Measurements from ENCODE around the gene PLEKHA6. TPM values are rescaled to one million over a fixed set of nuclear protein-coding genes. Genes with fewer than 3 reads are reported as not detected.
A peak's percentile ranks its signal among the peaks of the same experiment; 100 is the strongest.
"Not testable (repeated sequence)": the region's sequence is repeated elsewhere in the genome, so short reads cannot be mapped to it uniquely, and the experiment has no call there.

PLEKHA6 gene
- total and polyA plus RNA-seq, 5 experiments from 2014 or later, result 0.02 to 2.0 (median 1.2) TPM; not detected in 2

- Mint-ChIP-seq H3K4me1 (peaks cover 0 to 2% (median 0%) of the 10 kb centered on the region in 4 donors), H3K9me3 (peaks cover 0 to 4% (median 0%) of the 10 kb centered on the region in 9 donors), H3K36me3 (peaks cover 0 to 5% (median 0%) of the 10 kb centered on the region in 3 donors), H3K27ac (no peak overlapping the region), H3K27me3 (peaks cover 0 to 12% (median 0%) of the 10 kb centered on the region in 5 donors), H3K4me3 (no peak overlapping the region)
- no peak for DNase-seq
- POLR2A ChIA-PET, result no interaction called here
- ATAC-seq, result no peak
Observed at GRCh38 chr1:204240233-204240632, 119.5 kb downstream of the PLEKHA6 start.

GRCh38 chr1:204239401-204239800 lies 120.3 kb downstream of the PLEKHA6 start:
- H3K4me1 Mint-ChIP-seq, H3K27ac Mint-ChIP-seq, H3K9me3 Mint-ChIP-seq, H3K36me3 Mint-ChIP-seq, POLR2A ChIA-PET, DNase-seq, ATAC-seq, H3K4me3 Mint-ChIP-seq: not testable (repeated sequence)
- H3K27me3 Mint-ChIP-seq, result peaks cover 0 to 12% (median 0%) of the 10 kb centered on the region in 5 donors

GRCh38 chr1:204238520-204238919 lies 121.2 kb downstream of the PLEKHA6 start:
- H3K4me3 Mint-ChIP-seq, H3K27ac Mint-ChIP-seq, ATAC-seq: not testable (repeated sequence)

GRCh38 chr1:204237515-204237914 lies 122.2 kb downstream of the PLEKHA6 start:
- H3K4me1 Mint-ChIP-seq, H3K36me3 Mint-ChIP-seq, H3K9me3 Mint-ChIP-seq, H3K4me3 Mint-ChIP-seq, ATAC-seq, POLR2A ChIA-PET, DNase-seq, H3K27ac Mint-ChIP-seq: not testable (repeated sequence)
- peaks cover 0 to 12% (median 0%) of the 10 kb centered on the region in 5 donors for H3K27me3 Mint-ChIP-seq

More at GRCh38 chr1:204238520-204238919, 121.2 kb downstream of the PLEKHA6 start:
- POLR2A ChIA-PET, DNase-seq, H3K36me3 Mint-ChIP-seq, H3K9me3 Mint-ChIP-seq, H3K4me1 Mint-ChIP-seq: not testable (repeated sequence)
- H3K27me3 Mint-ChIP-seq, result peaks cover 0 to 12% (median 0%) of the 10 kb centered on the region in 5 donors

- Mint-ChIP-seq H3K4me1 (no peaks in the 10 kb centered on the region), H3K27ac (no peak overlapping the region), H3K4me3 (no peak overlapping the region), H3K36me3 (peaks cover 0 to 5% (median 3%) of the 10 kb centered on the region in 3 donors), H3K27me3 (peaks cover 0 to 12% (median 3%) of the 10 kb centered on the region in 5 donors), H3K9me3 (peaks cover 0 to 4% (median 0%) of the 10 kb centered on the region in 9 donors)
- POLR2A ChIA-PET, result interaction anchor here (0.8 kb wide), 1 partner anchor 55 kb away, joined by 3 read pairs; no protein-coding TSS in a partner anchor
- no peak for DNase-seq
- ATAC-seq, result no peak
Observed at GRCh38 chr1:204232526-204232925, 127.2 kb downstream of the PLEKHA6 start.

- ATAC-seq (no peak), DNase-seq (no peak)
- H3K4me1 Mint-ChIP-seq, result no peaks in the 10 kb centered on the region
- H3K27me3 Mint-ChIP-seq, result peaks cover 0 to 3% (median 0%) of the 10 kb centered on the region in 5 donors
- peaks cover 0 to 3% (median 0%) of the 10 kb centered on the region in 9 donors for H3K9me3 Mint-ChIP-seq
- H3K27ac Mint-ChIP-seq, result no peak overlapping the region
- H3K36me3 Mint-ChIP-seq, result peaks cover 0 to 3% (median 0%) of the 10 kb centered on the region in 3 donors
- POLR2A ChIA-PET, result no interaction called here
- H3K4me3 Mint-ChIP-seq, result no peak overlapping the region
Observed at GRCh38 chr1:204230211-204230610, 129.5 kb downstream of the PLEKHA6 start.

- Mint-ChIP-seq H3K4me1 (no peaks in the 10 kb centered on the region), H3K4me3 (no peak overlapping the region), H3K36me3 (peaks cover 0 to 3% (median 0%) of the 10 kb centered on the region in 3 donors), H3K27ac (peak overlapping the region in 1 of 10 donors; percentile 76), H3K27me3 (peaks cover 0 to 3% (median 0%) of the 10 kb centered on the region in 5 donors), H3K9me3 (peaks cover 0 to 3% (median 0%) of the 10 kb centered on the region in 9 donors)
- POLR2A ChIA-PET, result no interaction called here
- DNase-seq (no peak), ATAC-seq (no peak)
Observed at GRCh38 chr1:204228896-204229295, 130.8 kb downstream of the PLEKHA6 start.

- no peak overlapping the region for H3K27ac Mint-ChIP-seq
- no peaks in the 10 kb centered on the region for H3K4me1 Mint-ChIP-seq
- DNase-seq (no peak), ATAC-seq (no peak)
- H3K4me3 Mint-ChIP-seq, result no peak overlapping the region
- H3K9me3 Mint-ChIP-seq, result peaks cover 0 to 3% (median 0%) of the 10 kb centered on the region in 9 donors
- peaks cover 0 to 3% (median 0%) of the 10 kb centered on the region in 5 donors for H3K27me3 Mint-ChIP-seq
- H3K36me3 Mint-ChIP-seq, result peaks cover 0 to 3% (median 0%) of the 10 kb centered on the region in 3 donors
- POLR2A ChIA-PET, result no interaction called here
Observed at GRCh38 chr1:204227996-204228785, 131.5 kb downstream of the PLEKHA6 start.

- DNase-seq (no peak), ATAC-seq (no peak)
- no peaks in the 10 kb centered on the region for H3K4me1 Mint-ChIP-seq
- peaks cover 0 to 3% (median 0%) of the 10 kb centered on the region in 9 donors for H3K9me3 Mint-ChIP-seq
- peak overlapping the region in 1 of 10 donors; percentile 23 for H3K27ac Mint-ChIP-seq
- H3K27me3 Mint-ChIP-seq, result peaks cover 0 to 3% (median 0%) of the 10 kb centered on the region in 5 donors
- H3K4me3 Mint-ChIP-seq, result no peak overlapping the region
- POLR2A ChIA-PET, result no interaction called here
- peaks cover 0 to 3% (median 0%) of the 10 kb centered on the region in 3 donors for H3K36me3 Mint-ChIP-seq
Observed at GRCh38 chr1:204227351-204227750, 132.4 kb downstream of the PLEKHA6 start.

GRCh38 chr1:204225841-204226735 lies 133.6 kb downstream of the PLEKHA6 start:
- Mint-ChIP-seq H3K36me3 (no peaks in the 10 kb centered on the region), H3K27ac (no peak overlapping the region), H3K27me3 (peaks cover 0 to 3% (median 0%) of the 10 kb centered on the region in 5 donors), H3K4me3 (no peak overlapping the region), H3K4me1 (no peaks in the 10 kb centered on the region), H3K9me3 (no peaks in the 10 kb centered on the region)
- POLR2A ChIA-PET, result no interaction called here
- no peak for DNase-seq
- no peak for ATAC-seq

- Mint-ChIP-seq H3K4me1 (no peaks in the 10 kb centered on the region), H3K9me3 (no peaks in the 10 kb centered on the region), H3K36me3 (no peaks in the 10 kb centered on the region), H3K27ac (no peak overlapping the region), H3K27me3 (no peaks in the 10 kb centered on the region), H3K4me3 (no peak overlapping the region)
- POLR2A ChIA-PET, result no interaction called here
- DNase-seq (no peak), ATAC-seq (no peak)
Observed at GRCh38 chr1:204224655-204225054, 135.1 kb downstream of the PLEKHA6 start.

GRCh38 chr1:204223129-204223860 lies 136.4 kb downstream of the PLEKHA6 start:
- no peak for DNase-seq
- no peaks in the 10 kb centered on the region for H3K9me3 Mint-ChIP-seq
- POLR2A ChIA-PET, result no interaction called here
- no peak for ATAC-seq
- peak overlapping the region in 1 of 10 donors; percentile 63 for H3K27ac Mint-ChIP-seq
- no peaks in the 10 kb centered on the region for H3K27me3 Mint-ChIP-seq
- peaks cover 6 to 9% (median 8%) of the 10 kb centered on the region in 4 donors for H3K4me1 Mint-ChIP-seq
- H3K4me3 Mint-ChIP-seq, result no peak overlapping the region
- H3K36me3 Mint-ChIP-seq, result no peaks in the 10 kb centered on the region
